OCI-LY3 (cell line): Measurements from ENCODE around the gene SMYD2.

Experiments
- H2AFZ ChIP-seq: fragments of 200-600, 300-600 bp; shearing (Covaris generic); 2 replicates; pipeline ENCODE4 v1.6.0; 2014; ENCODE audit warnings: antibody characterized with exemption, low read depth, low read length
- H3K27ac ChIP-seq: fragments of 200-600, 300-600 bp; sonication (generic); 2 replicates; pipeline ENCODE4 v1.5.1; 2014; ENCODE audit warnings: mild to moderate bottlenecking, low read length, moderate library complexity, mixed read lengths
- H3K27me3 ChIP-seq: fragments of 200-600, 300-600 bp; sonication (generic); 2 replicates; pipeline ENCODE4 v1.6.1; 2014; ENCODE audit warnings: low read depth, low read length, mixed read lengths
- H3K36me3 ChIP-seq: fragments of 200-600, 300-600 bp; sonication (generic); replicated peaks from 2 replicates; pipeline ENCODE3; 2014; ENCODE audit warnings: low read depth, low read length, mixed read lengths
- H3K4me1 ChIP-seq: fragments of 300-600, 200-600 bp; sonication (generic); 2 replicates; pipeline ENCODE4 v1.6.1; 2014; ENCODE audit warnings: low read length, mixed read lengths
- H3K4me2 ChIP-seq: fragments of 200-600, 300-600 bp; sonication (generic); 2 replicates; pipeline ENCODE4 v1.6.1; 2014; ENCODE audit warnings: low read length, mixed read lengths
- H3K4me3 ChIP-seq: fragments of 300-600, 200-600 bp; sonication (generic); 2 replicates; pipeline ENCODE4 v1.5.1; 2014; ENCODE audit warnings: antibody characterized with exemption, mild to moderate bottlenecking, low read length, moderate library complexity
- H3K79me2 ChIP-seq: fragments of 300-600, 200-600 bp; shearing (Covaris generic); 2 replicates; pipeline ENCODE4 v1.6.1; 2014; ENCODE audit warnings: mild to moderate bottlenecking, low read length, mixed read lengths
- H3K9ac ChIP-seq: fragments of 300-600, 200-600 bp; shearing (Covaris generic); 2 replicates; pipeline ENCODE4 v1.6.0; 2014; ENCODE audit warnings: mild to moderate bottlenecking, low read length, moderate library complexity
- H3K9me3 ChIP-seq: fragments of 200-600, 300-600 bp; shearing (Covaris generic); 2 replicates; pipeline ENCODE4 v1.6.1; 2014; ENCODE audit warnings: low read length, mixed read lengths; ENCODE audit not compliant: insufficient read depth
- H4K20me1 ChIP-seq: fragments of 200-600, 300-600 bp; sonication (generic); 2 replicates; pipeline ENCODE4 v1.6.1; 2016; ENCODE audit warnings: low read length, mixed read lengths; ENCODE audit not compliant: insufficient read depth
- CTCF ChIP-seq: fragments of 200-600, 300-600 bp; sonication (generic); IDR thresholded peaks from 2 replicates; pipeline ENCODE4 v1.5.1; 2014; ENCODE audit warnings: antibody characterized with exemption, low read length, low read depth
- EZH2phosphoT487 ChIP-seq: fragments of 200-600 bp; shearing (Covaris generic); IDR thresholded peaks from 2 replicates; pipeline ENCODE4 v1.6.1; 2018; ENCODE audit warnings: antibody characterized with exemption, mixed run types, low read depth

The SMYD2 gene

GRCh38 chr1:214327514-214327913, 46.6 kb downstream of the SMYD2 start:
- no peak for TF ChIP-seq CTCF
- TF ChIP-seq EZH2phosphoT487 = no peak
- no peak overlapping the region for H3K9ac ChIP-seq

GRCh38 chr1:214328770-214329469, 48.0 kb downstream of the SMYD2 start:
- Histone ChIP-seq H2AFZ (no peak overlapping the region), H3K4me3 (no peak overlapping the region), H3K27me3 (no peaks in the 10 kb centered on the region), H4K20me1 (peaks cover 4% of the 10 kb centered on the region; the same call in 1 of the 2 replicates), H3K27ac (no peak overlapping the region), H3K9me3 (no peaks in the 10 kb centered on the region), H3K9ac (no peak overlapping the region), H3K4me2 (no peak overlapping the region), H3K36me3 (peaks cover 21% of the 10 kb centered on the region), H3K4me1 (peaks cover 26% of the 10 kb centered on the region), H3K79me2 (no peaks in the 10 kb centered on the region)
- no peak for TF ChIP-seq EZH2phosphoT487
- TF ChIP-seq CTCF = peak; percentile 97

More at GRCh38 chr1:214327514-214327913, 46.6 kb downstream of the SMYD2 start:
- Histone ChIP-seq H2AFZ (no peak overlapping the region), H3K27me3 (no peaks in the 10 kb centered on the region), H3K27ac (no peak overlapping the region; the same call in 1 of the 2 replicates), H3K4me2 (0 out of 2 replicates have a peak overlapping the region, but pooled peaks have one; percentile 3), H4K20me1 (peaks cover 4% of the 10 kb centered on the region; the same call in 1 of the 2 replicates), H3K4me3 (no peak overlapping the region), H3K4me1 (peaks cover 29% of the 10 kb centered on the region), H3K9me3 (no peaks in the 10 kb centered on the region), H3K36me3 (peaks cover 26% of the 10 kb centered on the region), H3K79me2 (no peaks in the 10 kb centered on the region)

- no peak overlapping the region for H3K4me2 ChIP-seq
- H3K79me2 ChIP-seq = no peaks in the 10 kb centered on the region
- H3K9ac ChIP-seq = no peak overlapping the region
- H3K27me3 ChIP-seq = no peaks in the 10 kb centered on the region
- H3K27ac ChIP-seq = no peak overlapping the region
- TF ChIP-seq CTCF (no peak), EZH2phosphoT487 (no peak)
- peaks cover 4% of the 10 kb centered on the region; the same call in 1 of the 2 replicates for H4K20me1 ChIP-seq
- peaks cover 26% of the 10 kb centered on the region for H3K4me1 ChIP-seq
- H3K4me3 ChIP-seq = no peak overlapping the region
- H2AFZ ChIP-seq = no peak overlapping the region
- H3K36me3 ChIP-seq = peaks cover 25% of the 10 kb centered on the region
- no peaks in the 10 kb centered on the region for H3K9me3 ChIP-seq
Measured at GRCh38 chr1:214329470-214330220, 48.7 kb downstream of the SMYD2 start.

- no peak overlapping the region for H3K9ac ChIP-seq
- no peak overlapping the region for H3K27ac ChIP-seq
- no peaks in the 10 kb centered on the region for H3K9me3 ChIP-seq
- no peak overlapping the region for H3K4me3 ChIP-seq
- H2AFZ ChIP-seq = no peak overlapping the region
- peaks cover 4% of the 10 kb centered on the region; the same call in 1 of the 2 replicates for H4K20me1 ChIP-seq
- no peak for TF ChIP-seq CTCF
- H3K79me2 ChIP-seq = no peaks in the 10 kb centered on the region
- H3K27me3 ChIP-seq = no peaks in the 10 kb centered on the region
- H3K4me2 ChIP-seq = no peak overlapping the region
- H3K36me3 ChIP-seq = peaks cover 28% of the 10 kb centered on the region
- peaks cover 26% of the 10 kb centered on the region for H3K4me1 ChIP-seq
Measured at GRCh38 chr1:214330222-214330621, 49.3 kb downstream of the SMYD2 start.
